Smooth muscle cell of bladder (primary cell): Measurements from ENCODE around the gene CRLF2. TPM values are rescaled to one million over a fixed set of nuclear protein-coding genes. Genes with fewer than 3 reads are reported as not detected.

Experiments
- total RNA-seq: library from RNA; depleted of rRNA; stranded (reverse); fragments of >200 nt; gene quantifications from 2 replicates; pipeline ENCODE4 v1.2.3, GENCODE V29; 2014

Gene CRLF2, protein sequence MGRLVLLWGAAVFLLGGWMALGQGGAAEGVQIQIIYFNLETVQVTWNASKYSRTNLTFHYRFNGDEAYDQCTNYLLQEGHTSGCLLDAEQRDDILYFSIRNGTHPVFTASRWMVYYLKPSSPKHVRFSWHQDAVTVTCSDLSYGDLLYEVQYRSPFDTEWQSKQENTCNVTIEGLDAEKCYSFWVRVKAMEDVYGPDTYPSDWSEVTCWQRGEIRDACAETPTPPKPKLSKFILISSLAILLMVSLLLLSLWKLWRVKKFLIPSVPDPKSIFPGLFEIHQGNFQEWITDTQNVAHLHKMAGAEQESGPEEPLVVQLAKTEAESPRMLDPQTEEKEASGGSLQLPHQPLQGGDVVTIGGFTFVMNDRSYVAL
- not detected in 2 replicates for total RNA-seq

DNA sequence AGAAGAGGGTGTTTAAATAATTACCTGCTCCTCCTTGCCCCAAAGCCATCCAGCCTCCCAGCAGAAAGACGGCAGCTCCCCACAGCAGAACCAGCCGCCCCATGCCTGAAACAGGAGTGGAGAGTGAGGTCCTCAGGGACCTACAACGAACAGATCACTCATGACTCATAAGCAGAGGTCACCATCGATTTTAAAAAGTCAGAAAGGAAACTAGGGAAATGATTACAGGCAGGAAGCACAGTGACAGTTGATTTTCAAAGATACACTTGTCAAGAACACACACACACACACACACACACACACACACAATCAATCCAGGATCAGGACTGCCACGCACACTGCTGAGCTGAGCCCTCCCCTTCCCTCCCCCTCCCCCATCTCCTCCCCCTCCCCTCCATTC lies at the start of gene CRLF2:
Gene CRLF2, minus strand, starts transcription at position 118 of the 400 bp plus-strand sequence. Its CDS starts 15 bp downstream, at position 103.

Other genes starting within 250 kb of the CRLF2 start
- not detected in 2 replicates for gene CSF2RA, start 56.2 kb upstream of the CRLF2 start, total RNA-seq
- gene IL3RA, start 124.1 kb upstream of the CRLF2 start, total RNA-seq, result 0.09 TPM in 1 of 2 replicates, not detected in the other
- 193 and 225 TPM in 2 replicates for gene SLC25A6, start 179.5 kb upstream of the CRLF2 start, total RNA-seq
- 13.1 and 14.1 TPM in 2 replicates for gene ASMTL, start 240.3 kb upstream of the CRLF2 start, total RNA-seq